ENCODE measurements around the gene C1orf35.

The C1orf35 gene

DNA sequence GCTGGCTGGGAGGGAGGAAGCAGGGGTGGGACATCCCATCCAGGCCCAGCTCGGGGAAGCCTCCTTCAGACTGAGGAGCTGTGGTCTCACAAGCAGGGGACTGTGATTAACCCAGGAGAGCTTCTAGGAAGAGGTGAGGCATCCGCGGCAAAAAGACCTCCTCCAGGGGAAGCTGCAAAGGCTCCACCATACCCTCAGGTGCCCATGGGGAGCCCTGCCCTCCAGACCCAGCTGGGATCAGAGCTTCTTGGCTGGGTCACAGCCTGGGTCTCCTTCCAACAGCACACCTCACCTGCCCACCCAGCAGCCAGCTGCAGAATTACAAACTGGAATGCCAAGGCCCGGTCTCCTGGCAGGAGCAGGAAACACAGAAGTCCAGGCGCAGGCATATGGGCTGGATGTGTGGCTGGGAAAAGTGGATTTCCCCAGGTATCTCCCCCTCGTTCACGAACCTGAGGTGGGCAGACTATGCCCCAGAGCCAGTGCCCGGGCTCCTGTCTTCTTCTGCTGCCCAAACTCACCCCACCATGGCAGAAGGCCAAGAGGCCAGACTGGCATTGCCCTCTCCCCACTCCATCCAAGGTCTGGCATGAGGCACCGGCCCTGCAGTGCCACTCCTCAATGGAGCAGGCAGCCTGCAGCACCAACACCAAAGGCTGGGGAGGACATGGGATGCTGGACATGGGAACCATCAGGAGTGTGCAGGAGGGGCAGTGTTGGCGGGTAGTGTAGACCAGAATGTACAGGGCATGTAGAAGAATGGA is 36.1 kb downstream of the C1orf35 start:
- no peak for DNase-seq (ENCODE audit: low spot score)
- in situ Hi-C loops (cut with MboI; ENCODE audit: low sequenced_read_pairs, unreplicated experiment): no loop called here
- no peak for TF ChIP-seq CTCF (IDR thresholded peaks at IDR 0.05; ENCODE audit: borderline replicate concordance, control extremely low read depth, extremely low read depth, insufficient read depth, missing control alignments)

- no peak for DNase-seq (ENCODE audit: low spot score)
- in situ Hi-C loops (cut with MboI; ENCODE audit: low sequenced_read_pairs, unreplicated experiment): no loop called here
- TF ChIP-seq CTCF (IDR thresholded peaks at IDR 0.05; ENCODE audit: borderline replicate concordance, control extremely low read depth, extremely low read depth, insufficient read depth, missing control alignments): no peak
Observed at GRCh38 chr1:228066416-228066815, 36.7 kb downstream of the C1orf35 start.

GRCh38 chr1:228065543-228066347 is 37.4 kb downstream of the C1orf35 start:
- in situ Hi-C loops (cut with MboI; ENCODE audit: low sequenced_read_pairs, unreplicated experiment): no loop called here
- no peak for DNase-seq (ENCODE audit: low spot score)
- TF ChIP-seq CTCF (IDR thresholded peaks at IDR 0.05; ENCODE audit: borderline replicate concordance, control extremely low read depth, extremely low read depth, insufficient read depth, missing control alignments): no peak

DNA sequence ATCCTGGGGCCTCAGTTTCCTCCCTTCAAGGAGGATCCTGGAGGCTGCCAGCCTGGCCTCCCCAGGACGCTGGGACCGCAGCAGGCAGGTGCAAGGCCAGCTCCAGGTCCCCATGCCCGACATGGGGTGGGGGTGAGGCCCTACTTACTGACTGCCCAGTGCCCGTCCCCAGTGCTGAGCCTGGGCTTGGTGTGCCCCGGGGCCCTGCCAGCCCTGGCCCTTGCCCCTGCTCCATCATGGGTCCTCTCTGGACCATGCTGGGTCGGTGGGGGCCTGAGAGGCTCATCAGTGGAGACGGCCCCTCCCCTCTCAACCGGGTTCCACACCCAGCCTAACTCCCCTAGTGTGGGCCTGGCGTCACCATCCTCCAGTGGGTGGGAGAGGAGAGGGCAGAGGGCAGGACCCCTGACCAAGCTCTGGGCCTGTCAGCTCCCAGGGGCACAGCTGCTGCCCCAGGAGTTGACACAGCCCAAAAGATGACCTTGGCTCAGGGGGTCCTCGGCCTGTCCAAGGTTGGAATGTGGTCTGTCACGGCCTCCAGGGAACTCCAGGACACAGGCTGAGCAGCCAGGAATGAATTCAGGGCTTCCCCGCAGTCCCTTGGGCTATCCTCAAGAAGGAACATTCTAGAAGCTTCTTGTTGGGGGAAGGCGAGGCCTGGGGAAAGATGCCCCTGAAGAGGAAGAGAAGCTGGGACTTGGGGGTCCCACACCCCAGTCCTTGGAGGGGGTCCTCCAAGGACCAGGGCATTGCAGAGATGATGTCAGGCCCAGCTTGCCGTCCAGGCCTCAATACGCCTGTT is 38.2 kb downstream of the C1orf35 start:
- TF ChIP-seq CTCF (IDR thresholded peaks at IDR 0.05; ENCODE audit: borderline replicate concordance, control extremely low read depth, extremely low read depth, insufficient read depth, missing control alignments): no peak
- no peak for DNase-seq (ENCODE audit: low spot score)
- in situ Hi-C loops (cut with MboI; ENCODE audit: low sequenced_read_pairs, unreplicated experiment): no loop called here

- TF ChIP-seq CTCF (IDR thresholded peaks at IDR 0.05; ENCODE audit: borderline replicate concordance, control extremely low read depth, extremely low read depth, insufficient read depth, missing control alignments): no peak
- no peak for DNase-seq (ENCODE audit: low spot score)
- in situ Hi-C loops (cut with MboI; ENCODE audit: low sequenced_read_pairs, unreplicated experiment): no loop called here
Observed at GRCh38 chr1:228064296-228064695, 38.8 kb downstream of the C1orf35 start.
